22Rv1 (cell line): ENCODE results near the gene RPL35.

Experiments
- H3K27ac ChIP-seq: fragments of 450-650 bp; 2 replicates; pipeline ENCODE4 v1.5.1; 2017
- ZFX ChIP-seq: fragments of 450-650 bp; IDR thresholded peaks from 2 replicates; pipeline ENCODE4 v1.6.1; 2017; ENCODE audit warnings: antibody characterized with exemption, borderline replicate concordance
- TF ChIP-seq, protein P1 (sequence below): fragments of 450-650 bp; IDR thresholded peaks from 2 replicates; pipeline ENCODE4 v1.5.1; 2017; ENCODE audit warnings: mild to moderate bottlenecking

RPL35 gene

DNA sequence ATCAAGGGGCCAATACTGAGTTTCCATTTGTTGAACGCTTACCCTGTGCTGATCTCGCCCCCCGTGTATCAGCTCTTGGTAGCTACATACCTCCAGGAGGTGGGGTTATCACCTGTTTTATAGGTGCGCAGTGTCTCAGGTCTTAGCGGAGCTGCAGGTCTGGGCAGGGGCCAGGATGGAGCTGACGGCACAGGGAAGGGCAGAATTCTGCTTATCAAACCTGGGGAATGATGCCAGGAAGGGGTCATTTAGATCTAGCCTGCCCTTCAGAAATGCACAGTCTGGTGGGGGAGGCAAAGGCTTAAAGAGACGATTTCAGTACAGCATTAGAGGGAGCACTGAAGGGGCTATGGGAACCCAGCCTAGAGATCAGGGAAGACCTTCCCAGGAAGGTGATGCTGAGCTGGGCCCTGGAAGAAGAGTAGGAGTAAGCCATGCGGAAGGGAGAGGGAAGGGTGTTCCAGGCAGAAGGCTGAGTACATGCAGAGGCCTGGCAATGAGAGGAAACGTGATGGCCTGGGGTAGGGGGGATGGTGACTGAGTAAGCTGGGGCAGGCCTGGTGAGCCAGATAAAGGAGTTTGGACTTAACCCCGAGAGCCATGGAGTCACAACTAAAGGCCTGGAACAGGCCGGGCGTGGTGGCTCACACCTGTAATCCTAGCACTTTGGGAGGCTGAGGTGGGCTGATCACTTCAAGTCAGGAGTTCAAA is 53.4 kb downstream of the RPL35 start:
- H3K27ac ChIP-seq: no peak overlapping the region
- TF ChIP-seq, protein P1, sequence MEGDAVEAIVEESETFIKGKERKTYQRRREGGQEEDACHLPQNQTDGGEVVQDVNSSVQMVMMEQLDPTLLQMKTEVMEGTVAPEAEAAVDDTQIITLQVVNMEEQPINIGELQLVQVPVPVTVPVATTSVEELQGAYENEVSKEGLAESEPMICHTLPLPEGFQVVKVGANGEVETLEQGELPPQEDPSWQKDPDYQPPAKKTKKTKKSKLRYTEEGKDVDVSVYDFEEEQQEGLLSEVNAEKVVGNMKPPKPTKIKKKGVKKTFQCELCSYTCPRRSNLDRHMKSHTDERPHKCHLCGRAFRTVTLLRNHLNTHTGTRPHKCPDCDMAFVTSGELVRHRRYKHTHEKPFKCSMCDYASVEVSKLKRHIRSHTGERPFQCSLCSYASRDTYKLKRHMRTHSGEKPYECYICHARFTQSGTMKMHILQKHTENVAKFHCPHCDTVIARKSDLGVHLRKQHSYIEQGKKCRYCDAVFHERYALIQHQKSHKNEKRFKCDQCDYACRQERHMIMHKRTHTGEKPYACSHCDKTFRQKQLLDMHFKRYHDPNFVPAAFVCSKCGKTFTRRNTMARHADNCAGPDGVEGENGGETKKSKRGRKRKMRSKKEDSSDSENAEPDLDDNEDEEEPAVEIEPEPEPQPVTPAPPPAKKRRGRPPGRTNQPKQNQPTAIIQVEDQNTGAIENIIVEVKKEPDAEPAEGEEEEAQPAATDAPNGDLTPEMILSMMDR: no peak
- no peak for TF ChIP-seq ZFX
